Measurements from ENCODE around the gene DGUOK. TPM values are rescaled to one million over a fixed set of nuclear protein-coding genes. Genes with fewer than 3 reads are reported as not detected.

The DGUOK gene
- total and polyA plus RNA-seq, 10 of the 15 experiments (the other 5 are each of a cell fraction or from before 2014, with no cell fraction given), result 64.4 to 234 (median 91.4) TPM

DNA sequence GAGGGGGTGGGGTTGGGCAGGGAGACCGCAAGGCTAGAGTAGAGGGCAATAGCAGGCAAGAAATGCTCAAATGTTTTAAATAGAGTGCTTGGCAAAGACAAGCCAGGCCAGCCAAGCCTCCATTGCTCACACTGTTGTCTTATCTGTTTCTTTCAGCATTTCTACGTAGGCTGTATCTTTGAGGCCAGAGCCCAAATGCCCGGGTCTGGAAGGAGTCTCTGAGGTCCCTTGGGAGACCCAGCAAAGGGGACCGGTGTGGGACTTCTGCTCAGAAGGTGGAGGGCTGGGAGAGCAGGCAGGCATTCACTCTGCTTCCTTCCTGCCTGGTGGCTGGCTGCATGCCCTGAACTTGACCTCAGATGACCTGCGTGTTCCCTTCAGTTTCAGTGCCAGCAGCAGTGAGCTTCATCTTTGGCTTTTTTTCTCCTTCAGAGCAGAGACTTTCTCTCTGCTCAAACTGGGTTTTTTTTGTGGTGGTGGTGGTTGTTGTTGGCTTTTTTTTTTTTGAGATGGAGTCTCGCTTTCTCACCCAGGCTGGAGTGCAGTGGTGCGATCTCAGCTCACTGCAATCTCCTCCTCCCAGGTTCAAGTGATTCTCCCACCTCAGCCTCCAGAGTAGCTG, 44.3 kb downstream of the DGUOK start (continued):
- no peak for TF ChIP-seq CEBPZ (IDR thresholded peaks at IDR 0.05; ENCODE audit: low read depth, low read length)
- TF ChIP-seq ESRRA (IDR thresholded peaks at IDR 0.05; ENCODE audit: low read length), result no peak
- no peak for TF ChIP-seq MYC (IDR thresholded peaks at IDR 0.05; ENCODE audit: insufficient read depth, insufficient read length, insufficient replicate concordance, low read length, severe bottlenecking)
- TF ChIP-seq CREB1 (IDR thresholded peaks at IDR 0.05; ENCODE audit: low read depth), result no peak
- no peak for TF ChIP-seq TAF1 (IDR thresholded peaks at IDR 0.05; ENCODE audit: borderline replicate concordance, low read depth, low read length)
- TF ChIP-seq BCL11A (IDR thresholded peaks at IDR 0.05; ENCODE audit: low read depth, low read length), result peak; percentile 34; the same call in 1 of the 2 replicates
- TF ChIP-seq SREBF1 (IDR thresholded peaks at IDR 0.05; ENCODE audit: low read length), result no peak
- TF ChIP-seq RAD51 (IDR thresholded peaks at IDR 0.05), result no peak
- no peak for TF ChIP-seq ZNF622 (IDR thresholded peaks at IDR 0.05)
- no peak for TF ChIP-seq SREBF2 (IDR thresholded peaks at IDR 0.05; ENCODE audit: low read length)
- TF ChIP-seq SP1 (IDR thresholded peaks at IDR 0.05; ENCODE audit: low read depth, low read length), result peak; percentile 74
- 0 out of 2 replicates have a peak, but pooled peaks have one; percentile 59 for TF ChIP-seq IRF4 (IDR thresholded peaks at IDR 0.05; ENCODE audit: low read depth, low read length)
- TF ChIP-seq NRF1 (conservative IDR thresholded peaks at IDR 0.05; ENCODE audit: low read depth, low read length), result no peak
- no peak for TF ChIP-seq CHD2 (IDR thresholded peaks at IDR 0.05; ENCODE audit: borderline replicate concordance, low read depth, low read length)
- no peak for TF ChIP-seq SMC3 (IDR thresholded peaks at IDR 0.05; ENCODE audit: borderline replicate concordance, low read length)
- no peak for TF ChIP-seq GABPA (IDR thresholded peaks at IDR 0.05; ENCODE audit: low read depth)
- peak; percentile 73 for TF ChIP-seq IKZF1 (conservative IDR thresholded peaks at IDR 0.05)
- TF ChIP-seq, protein P1, sequence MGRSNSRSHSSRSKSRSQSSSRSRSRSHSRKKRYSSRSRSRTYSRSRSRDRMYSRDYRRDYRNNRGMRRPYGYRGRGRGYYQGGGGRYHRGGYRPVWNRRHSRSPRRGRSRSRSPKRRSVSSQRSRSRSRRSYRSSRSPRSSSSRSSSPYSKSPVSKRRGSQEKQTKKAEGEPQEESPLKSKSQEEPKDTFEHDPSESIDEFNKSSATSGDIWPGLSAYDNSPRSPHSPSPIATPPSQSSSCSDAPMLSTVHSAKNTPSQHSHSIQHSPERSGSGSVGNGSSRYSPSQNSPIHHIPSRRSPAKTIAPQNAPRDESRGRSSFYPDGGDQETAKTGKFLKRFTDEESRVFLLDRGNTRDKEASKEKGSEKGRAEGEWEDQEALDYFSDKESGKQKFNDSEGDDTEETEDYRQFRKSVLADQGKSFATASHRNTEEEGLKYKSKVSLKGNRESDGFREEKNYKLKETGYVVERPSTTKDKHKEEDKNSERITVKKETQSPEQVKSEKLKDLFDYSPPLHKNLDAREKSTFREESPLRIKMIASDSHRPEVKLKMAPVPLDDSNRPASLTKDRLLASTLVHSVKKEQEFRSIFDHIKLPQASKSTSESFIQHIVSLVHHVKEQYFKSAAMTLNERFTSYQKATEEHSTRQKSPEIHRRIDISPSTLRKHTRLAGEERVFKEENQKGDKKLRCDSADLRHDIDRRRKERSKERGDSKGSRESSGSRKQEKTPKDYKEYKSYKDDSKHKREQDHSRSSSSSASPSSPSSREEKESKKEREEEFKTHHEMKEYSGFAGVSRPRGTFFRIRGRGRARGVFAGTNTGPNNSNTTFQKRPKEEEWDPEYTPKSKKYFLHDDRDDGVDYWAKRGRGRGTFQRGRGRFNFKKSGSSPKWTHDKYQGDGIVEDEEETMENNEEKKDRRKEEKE (IDR thresholded peaks at IDR 0.05), result no peak
- peak; percentile 32; the same call in 1 of the 2 replicates for TF ChIP-seq CREM (IDR thresholded peaks at IDR 0.05; ENCODE audit: low read depth)
- no peak for TF ChIP-seq EP300 (IDR thresholded peaks at IDR 0.05; ENCODE audit: borderline replicate concordance in 1 of 2, control insufficient read depth in 1 of 2, low read depth in 2 of 2, low read length in 2 of 2)
- TF ChIP-seq, protein P2, sequence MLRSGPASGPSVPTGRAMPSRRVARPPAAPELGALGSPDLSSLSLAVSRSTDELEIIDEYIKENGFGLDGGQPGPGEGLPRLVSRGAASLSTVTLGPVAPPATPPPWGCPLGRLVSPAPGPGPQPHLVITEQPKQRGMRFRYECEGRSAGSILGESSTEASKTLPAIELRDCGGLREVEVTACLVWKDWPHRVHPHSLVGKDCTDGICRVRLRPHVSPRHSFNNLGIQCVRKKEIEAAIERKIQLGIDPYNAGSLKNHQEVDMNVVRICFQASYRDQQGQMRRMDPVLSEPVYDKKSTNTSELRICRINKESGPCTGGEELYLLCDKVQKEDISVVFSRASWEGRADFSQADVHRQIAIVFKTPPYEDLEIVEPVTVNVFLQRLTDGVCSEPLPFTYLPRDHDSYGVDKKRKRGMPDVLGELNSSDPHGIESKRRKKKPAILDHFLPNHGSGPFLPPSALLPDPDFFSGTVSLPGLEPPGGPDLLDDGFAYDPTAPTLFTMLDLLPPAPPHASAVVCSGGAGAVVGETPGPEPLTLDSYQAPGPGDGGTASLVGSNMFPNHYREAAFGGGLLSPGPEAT (IDR thresholded peaks at IDR 0.05; ENCODE audit: low read depth), result peak; percentile 75
- TF ChIP-seq BHLHE40 (IDR thresholded peaks at IDR 0.05; ENCODE audit: borderline replicate concordance in 1 of 2, low read depth in 2 of 2, low read length in 1 of 2), result peak in 1 of 2 experiments; percentile 17; a peak in 1 of 4 replicates
- no peak for TF ChIP-seq CBX3 (IDR thresholded peaks at IDR 0.05; ENCODE audit: borderline replicate concordance, low read depth)

All from GM12878 (cell line).